K562 (cell line): ENCODE measurements around the gene PAM. TPM values are rescaled to one million over a fixed set of nuclear protein-coding genes. Genes with fewer than 3 reads are reported as not detected.

Experiments
- ATAC-seq: fragments of 200-7000 bp; cut with Tn5 transposase; 3 replicates; pipeline ENCODE4 v1.9.1; 2020; ENCODE audit warnings: moderate library complexity
- BruUV-seq: library from RNA; stranded (reverse); fragments of 400-500 nt; replicated peaks from 2 replicates; lab custom pipeline; 2021; lab: Mats Ljungman, UMichigan
- CTCF ChIA-PET: fragments of 300-600 bp; formaldehyde crosslinking; extraction: SDS; loops from one replicate; lab custom pipeline; 2021; ENCODE audit warnings: low intra/inter-chr PET ratio; lab: Yijun Ruan, JAX
- POLR2A ChIA-PET: fragments of 300-600, 350-650 bp; sonication (Branson Sonifier 250); formaldehyde crosslinking; extraction: SDS; loops from one replicate; lab custom pipeline; 2021; ENCODE audit warnings: antibody characterized with exemption, inconsistent platforms; lab: Yijun Ruan, JAX
- DNase-seq, 4 experiments: peaks; one replicate each; pipeline versions ENCODE4 v3.0.0 to v3.0.0-alpha.2; 2011 to 2018; ENCODE audit warnings: low spot score in 3 of 4, mixed read lengths in 3 of 4; ENCODE audit errors: extremely low read depth in 1 of 4
- FAIRE-seq: peaks from 2 replicates; lab custom pipeline; 2011; peaks lifted over from hg19 to GRCh38; lab: Jason Lieb, UNC
- H2AFZ ChIP-seq: 2 replicates; pipeline ENCODE4 v1.6.0; 2011; ENCODE audit warnings: low read depth, low read length, control low read depth, inconsistent platforms
- H3K27ac ChIP-seq: fragments of 200-600 bp; 3 replicates; pipeline ENCODE4 v1.8.0; 2011; ENCODE audit warnings: low read depth, mild to moderate bottlenecking, control low read depth, inconsistent platforms, low read length, moderate library complexity, mixed read lengths; ENCODE audit errors: extremely low read depth
- H3K27me3 ChIP-seq, 2 experiments: fragments of 300-600 bp in 1 of 2; 2 replicates in 1 of 2; 3 replicates in 1 of 2; pipeline versions ENCODE4 v1.6.0 to v1.8.0; 2011; ENCODE audit warnings: inconsistent platforms in 2 of 2, low read length in 2 of 2, mild to moderate bottlenecking in 1 of 2, mixed read lengths in 1 of 2, moderate library complexity in 1 of 2; ENCODE audit not compliant: control insufficient read depth in 2 of 2, insufficient read depth in 2 of 2
- H3K36me3 ChIP-seq: fragments of 300-600 bp; 3 replicates; pipeline ENCODE4 v1.8.0; 2011; ENCODE audit warnings: mild to moderate bottlenecking, low read length, inconsistent platforms; ENCODE audit not compliant: control insufficient read depth, insufficient read depth
- H3K4me1 ChIP-seq, 2 experiments: fragments of 200-600 bp in 1 of 2; replicated peaks in 1 of 2; 2 replicates in 1 of 2; 3 replicates in 1 of 2; pipeline versions ENCODE4 v1.5.1 to v1.8.0; 2011; ENCODE audit warnings: inconsistent platforms in 2 of 2, low read length in 2 of 2, mild to moderate bottlenecking in 1 of 2, mixed read lengths in 1 of 2, moderate library complexity in 1 of 2; ENCODE audit not compliant: control insufficient read depth in 2 of 2, insufficient read depth in 2 of 2
- H3K4me2 ChIP-seq: 2 replicates; pipeline ENCODE4 v1.6.1; 2011; ENCODE audit warnings: low read length, control low read depth, inconsistent platforms, mixed read lengths; ENCODE audit not compliant: insufficient read depth
- H3K4me3 ChIP-seq: fragments of 200-600 bp; sonication (generic), shearing (Covaris generic); 2 replicates; pipeline ENCODE4 v1.5.1; 2016; ENCODE audit warnings: control low read depth, inconsistent platforms
- H3K79me2 ChIP-seq: fragments of 200-600 bp; 3 replicates; pipeline ENCODE4 v1.8.0; 2011; ENCODE audit warnings: low read length, inconsistent platforms; ENCODE audit not compliant: control insufficient read depth, insufficient read depth
- H3K9ac ChIP-seq, 2 experiments: 2 replicates each; pipeline versions ENCODE4 v1.6.0 to v1.6.1; 2011; ENCODE audit warnings: low read depth in 2 of 2, low read length in 2 of 2, control low read depth in 1 of 2, inconsistent platforms in 1 of 2, mild to moderate bottlenecking in 1 of 2, mixed read lengths in 1 of 2; ENCODE audit not compliant: insufficient read depth in 1 of 2
- H3K9me1 ChIP-seq: one replicate; pipeline ENCODE4 v1.6.0; 2011; ENCODE audit warnings: inconsistent platforms, mild to moderate bottlenecking, low read length, moderate library complexity; ENCODE audit not compliant: control insufficient read depth, insufficient read depth
- H3K9me3 ChIP-seq: replicated peaks from 2 replicates; pipeline ENCODE4 v1.5.1; 2011; ENCODE audit warnings: low read depth, low read length, inconsistent platforms; ENCODE audit not compliant: control insufficient read depth, insufficient read depth
- H4K20me1 ChIP-seq: replicated peaks from 2 replicates; pipeline ENCODE4 v1.6.1; 2011; ENCODE audit warnings: low read length, inconsistent platforms, mixed read lengths; ENCODE audit not compliant: control insufficient read depth, insufficient read depth
- CBX5 ChIP-seq: IDR thresholded peaks from 2 replicates; pipeline ENCODE4 v1.6.1; 2014; ENCODE audit warnings: low read depth, borderline replicate concordance
- IRF1 ChIP-seq: sonication (generic); formaldehyde crosslinking; IDR thresholded peaks from 2 replicates; pipeline ENCODE4 v1.8.0; 2022; ENCODE audit warnings: missing genetic modification reagents, mild to moderate bottlenecking, borderline replicate concordance
- IRF2 ChIP-seq: sonication (generic); formaldehyde crosslinking; IDR thresholded peaks from 2 replicates; pipeline ENCODE4 v1.8.1; 2022; ENCODE audit warnings: mild to moderate bottlenecking, missing genetic modification reagents
- MGA ChIP-seq: fragments of 450-650 bp; IDR thresholded peaks from 2 replicates; pipeline ENCODE4 v1.6.1; 2016; ENCODE audit warnings: mild to moderate bottlenecking, moderate library complexity
- TBL1XR1 ChIP-seq, 2 experiments: IDR thresholded peaks; 2 replicates each; pipeline ENCODE4 v1.6.1; 2012; ENCODE audit warnings: improper control_type of control experiment in 2 of 2, low read length in 2 of 2, mild to moderate bottlenecking in 1 of 2
- ZNF133 ChIP-seq: fragments of 250-450 bp; sonication (Bioruptor Pico); IDR thresholded peaks from 2 replicates; pipeline ENCODE4 v1.4.0; 2020; ENCODE audit warnings: mild to moderate bottlenecking
- WGBS: fragments of 100-300 bp; shearing (Covaris generic); methylation state at CpG from one replicate; pipeline ENCODE4 v1.1.6; 2016; ENCODE audit warnings: low coverage, mixed read lengths; ENCODE audit not compliant: insufficient coverage; ENCODE audit errors: missing lambda C conversion rate; 5-methylcytosine and 5-hydroxymethylcytosine counted together
- in situ Hi-C: fragments of 300-500 bp; cut with MboI; formaldehyde crosslinking; loops from 4 replicates; pipeline ENCODE4 v1.15.0; 2018; ENCODE audit warnings: inconsistent platforms, mixed read lengths
- intact Hi-C: fragments of 100-400 bp; cut with micrococcal nuclease; formaldehyde crosslinking; loops from 2 replicates; pipeline ENCODE4 v1.14.2; 2022
- polyA plus RNA-seq, 8 experiments: library from polyadenylated mRNA; depleted of rRNA in 4 of 8; stranded (reverse) in 5 of 8; unstranded in 3 of 8; fragments of >200 nt; fragmentation: Nextera tagmentation in 2 of 8; fragmentation: Illumina TruSeq in 1 of 8; extraction: Ambion mirVana in 2 of 8; extraction: Trizol in 1 of 8; gene quantifications; 2 replicates each; pipeline versions ENCODE4 v1.2.1 to v1.2.3, GENCODE V29; 2011 to 2014; ENCODE audit warnings: inconsistent platforms in 1 of 8, missing spikeins in 1 of 8
- total RNA-seq, 7 experiments: library from RNA; depleted of rRNA in 6 of 7; stranded (reverse); fragments of >200 nt in 6 of 7; fragmentation: Illumina TruSeq in 2 of 7; extraction: Trizol in 2 of 7; gene quantifications; 2 replicates each; pipeline versions ENCODE4 v1.2.1 to v1.2.3, GENCODE V29; 2011 to 2021; ENCODE audit warnings: low replicate concordance in 1 of 7

The PAM gene
- total and polyA plus RNA-seq, 9 of the 15 experiments (the other 6 are each of a cell fraction or from before 2014, with no cell fraction given), result 0.39 to 3.1 (median 0.77) TPM

- Histone ChIP-seq H2AFZ (no peak overlapping the region; the same call in 1 of the 2 replicates), H4K20me1 (no peaks in the 10 kb centered on the region), H3K9me3 (no peaks in the 10 kb centered on the region), H3K36me3 (no peaks in the 10 kb centered on the region), H3K27me3 (peaks cover 4 to 13% of the 10 kb centered on the region in 2 experiments; a peak in 4 of 5 replicates), H3K4me3 (no peak overlapping the region), H3K9ac (peak overlapping the region in 1 of 2 experiments; percentile 42; a peak in 1 of 4 replicates), H3K4me1 (peaks cover 0 to 7% of the 10 kb centered on the region in 2 experiments; a peak in 1 of 5 replicates), H3K9me1 (no peaks in the 10 kb centered on the region), H3K79me2 (no peaks in the 10 kb centered on the region), H3K27ac (no peak overlapping the region), H3K4me2 (0 out of 2 replicates have a peak overlapping the region, but pooled peaks have one; percentile 2)
- CTCF ChIA-PET, result no interaction called here
- POLR2A ChIA-PET, result no interaction called here
- FAIRE-seq (no peak), DNase-seq (no peak), ATAC-seq (no peak)
- TF ChIP-seq MGA (no peak), CBX5 (no peak), IRF2 (CRISPR knock-in tag) (no peak), TBL1XR1 (IDR thresholded peaks at IDR 0.05; ENCODE audit: low read length in 2 of 2) (no peak), ZNF133 (no peak), IRF1 (no peak)
- in situ Hi-C loops, result no loop called here
- intact Hi-C loops, result no loop called here
- no TSS peak for BruUV-seq
- WGBS, result 7% methylated on average over 7 of the region's 7 CpGs
Observed at GRCh38 chr5:102866237-102866600, 111.1 kb downstream of the PAM start.
